ENCODE data around the gene G6PC3. TPM values are rescaled to one million over a fixed set of nuclear protein-coding genes. Genes with fewer than 3 reads are reported as not detected.

The G6PC3 gene
- polyA plus RNA-seq, 2 of the 4 experiments (the other 2 are of a cell fraction) = 104 to 130 TPM

DNA sequence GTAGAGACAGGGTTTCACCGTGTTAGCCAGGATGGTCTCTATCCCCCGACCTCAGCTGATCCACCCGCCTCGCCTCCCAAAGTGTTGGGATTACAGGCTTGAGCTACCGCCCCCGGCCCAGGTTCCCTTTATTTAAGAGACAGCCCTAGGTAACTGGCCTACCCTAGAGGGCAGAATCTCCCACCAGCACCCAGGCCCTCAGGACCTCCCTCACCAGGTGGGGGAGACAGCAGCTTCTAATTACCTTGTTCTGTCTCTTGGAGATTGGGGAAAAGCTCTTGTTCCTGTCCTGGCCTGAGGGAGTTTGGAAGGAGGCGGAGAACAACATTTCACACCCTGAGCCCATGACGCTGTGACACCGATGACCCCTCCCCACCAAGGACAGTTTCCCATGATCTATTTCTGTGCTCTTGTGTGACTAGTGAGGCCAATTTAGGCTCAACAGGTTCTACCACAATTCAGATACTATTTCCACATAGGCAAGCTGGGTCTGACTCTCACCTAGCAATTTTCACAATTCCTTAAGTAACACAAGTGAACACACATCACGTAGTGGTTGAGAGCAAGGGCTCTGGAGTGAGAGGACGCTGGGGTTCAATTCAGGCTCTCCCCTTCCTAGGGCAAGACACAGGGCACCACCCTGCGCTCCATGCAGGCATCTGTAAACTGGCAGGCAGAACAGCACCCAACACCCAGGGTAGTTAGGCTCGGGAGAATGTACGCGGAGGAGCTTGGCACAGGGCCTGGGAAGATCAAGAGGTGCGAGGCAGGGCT lies 32.5 kb downstream of the G6PC3 start (continued):
- TF ChIP-seq, protein P1, sequence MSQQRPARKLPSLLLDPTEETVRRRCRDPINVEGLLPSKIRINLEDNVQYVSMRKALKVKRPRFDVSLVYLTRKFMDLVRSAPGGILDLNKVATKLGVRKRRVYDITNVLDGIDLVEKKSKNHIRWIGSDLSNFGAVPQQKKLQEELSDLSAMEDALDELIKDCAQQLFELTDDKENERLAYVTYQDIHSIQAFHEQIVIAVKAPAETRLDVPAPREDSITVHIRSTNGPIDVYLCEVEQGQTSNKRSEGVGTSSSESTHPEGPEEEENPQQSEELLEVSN (IDR thresholded peaks at IDR 0.05; ENCODE audit: borderline replicate concordance, low read depth) = no peak
- TF ChIP-seq CHD4 (IDR thresholded peaks at IDR 0.05; ENCODE audit: borderline replicate concordance) = no peak

DNA sequence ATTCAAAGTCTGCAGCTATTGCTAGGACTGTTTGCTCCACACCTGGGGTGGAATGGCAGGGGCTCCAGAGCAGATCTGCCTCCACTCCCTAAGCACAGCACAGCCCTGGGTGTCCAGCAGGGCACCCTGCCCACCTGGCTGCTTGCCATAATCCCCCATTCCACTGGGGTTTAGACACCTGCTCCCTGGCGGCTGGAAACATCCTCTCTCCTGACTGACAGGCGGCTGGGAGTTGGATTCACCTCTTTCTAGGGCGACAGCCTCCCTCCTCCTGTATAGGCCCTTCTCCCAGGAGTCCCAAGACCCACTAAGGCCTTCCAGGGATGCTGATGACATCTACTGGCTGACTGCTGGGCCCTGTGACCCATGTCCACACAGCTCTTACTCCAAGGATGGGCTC lies 34.9 kb downstream of the G6PC3 start:
- ChIA-PET CTCF (interaction anchor here (1.0 to 39.6 kb wide), 5 partner anchors 2 to 227 kb away, joined by 5 to 1202 read pairs (median 5); partner anchors contain the start of gene HDAC5), POLR2A (interaction anchor here (1.1 kb wide), 1 partner anchor 35 kb away, joined by 13 read pairs; the partner anchor contains the start of gene G6PC3)
- 75% methylated on average over 3 of the region's 3 CpGs for WGBS (ENCODE audit: missing lambda C conversion rate)
- DNase-seq (ENCODE audit: low read depth in 1 of 2, low spot score in 1 of 2) (no peak), ATAC-seq (no peak), FAIRE-seq (no peak)
- TF ChIP-seq POLR2AphosphoS2 (conservative IDR thresholded peaks at IDR 0.05; ENCODE audit: low read length) = no peak
- no peak for TF ChIP-seq RARB (CRISPR knock-in tag; IDR thresholded peaks at IDR 0.05)
- TF ChIP-seq, protein P2, sequence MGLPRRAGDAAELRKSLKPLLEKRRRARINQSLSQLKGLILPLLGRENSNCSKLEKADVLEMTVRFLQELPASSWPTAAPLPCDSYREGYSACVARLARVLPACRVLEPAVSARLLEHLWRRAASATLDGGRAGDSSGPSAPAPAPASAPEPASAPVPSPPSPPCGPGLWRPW (IDR thresholded peaks at IDR 0.05) = no peak
- no peak for TF ChIP-seq JUNB (IDR thresholded peaks at IDR 0.05)
- TF ChIP-seq HOXB5 (CRISPR knock-in tag; IDR thresholded peaks at IDR 0.05) = no peak
- TF ChIP-seq, protein P3, sequence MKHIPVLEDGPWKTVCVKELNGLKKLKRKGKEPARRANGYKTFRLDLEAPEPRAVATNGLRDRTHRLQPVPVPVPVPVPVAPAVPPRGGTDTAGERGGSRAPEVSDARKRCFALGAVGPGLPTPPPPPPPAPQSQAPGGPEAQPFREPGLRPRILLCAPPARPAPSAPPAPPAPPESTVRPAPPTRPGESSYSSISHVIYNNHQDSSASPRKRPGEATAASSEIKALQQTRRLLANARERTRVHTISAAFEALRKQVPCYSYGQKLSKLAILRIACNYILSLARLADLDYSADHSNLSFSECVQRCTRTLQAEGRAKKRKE (CRISPR knock-in tag; IDR thresholded peaks at IDR 0.05; ENCODE audit: low read depth) = no peak
- no peak for TF ChIP-seq RFX5 (IDR thresholded peaks at IDR 0.05)
- TF ChIP-seq HOXB13 (CRISPR knock-in tag; IDR thresholded peaks at IDR 0.05; ENCODE audit: low read depth) = no peak
- no peak for TF ChIP-seq MAFK (IDR thresholded peaks at IDR 0.05; ENCODE audit: partially characterized antibody)
- no peak for TF ChIP-seq ZC3H11A (IDR thresholded peaks at IDR 0.05)
- no peak for TF ChIP-seq TFCP2L1 (CRISPR knock-in tag; IDR thresholded peaks at IDR 0.05)
- no peak for TF ChIP-seq KDM1A (IDR thresholded peaks at IDR 0.05; ENCODE audit: low read depth)
- TF ChIP-seq TP53 (CRISPR knock-in tag; IDR thresholded peaks at IDR 0.05) = no peak
- TF ChIP-seq CHD4 (IDR thresholded peaks at IDR 0.05; ENCODE audit: borderline replicate concordance) = no peak
- TF ChIP-seq NR3C1 (IDR thresholded peaks at IDR 0.05) = no peak
- TF ChIP-seq CEBPB (IDR thresholded peaks at IDR 0.05) = no peak
- TF ChIP-seq SREBF2 (IDR thresholded peaks at IDR 0.05) = no peak
- H3K4me3 ChIP-seq = no peak overlapping the region
- peaks cover 35% of the 10 kb centered on the region for H3K4me1 ChIP-seq
- no peak overlapping the region for H3K27ac ChIP-seq
- H3K4me2 ChIP-seq = no peak overlapping the region
- no peaks in the 10 kb centered on the region for H3K9me3 ChIP-seq

DNA sequence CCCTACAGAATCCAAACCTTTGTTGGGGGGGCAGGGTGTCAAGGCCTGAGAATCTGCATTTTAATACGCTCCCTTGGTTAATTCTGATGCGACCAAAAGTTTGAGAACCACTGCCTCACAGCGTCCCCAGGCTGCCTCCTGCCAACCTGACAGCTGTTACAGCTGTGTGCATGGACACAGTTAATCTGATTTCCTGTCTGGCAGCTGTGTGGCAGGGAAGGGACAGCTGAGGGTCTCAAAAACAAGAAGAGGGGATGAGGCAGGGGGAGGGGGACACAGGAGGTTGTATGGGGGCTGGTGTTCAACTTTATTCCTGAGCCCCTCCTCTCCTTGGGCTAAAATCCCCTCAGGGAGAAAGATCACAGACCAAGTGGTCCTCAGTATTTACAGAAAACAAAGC lies 35.4 kb downstream of the G6PC3 start:
- POLR2A ChIA-PET = interaction anchor here (0.6 to 1.1 kb wide), 2 partner anchors 17 to 36 kb away, joined by 4 to 13 read pairs; partner anchors contain the start of gene G6PC3
- H3K9me3 ChIP-seq = no peaks in the 10 kb centered on the region
- TF ChIP-seq HEYL (CRISPR knock-in tag; IDR thresholded peaks at IDR 0.05) (no peak), GATA3 (IDR thresholded peaks at IDR 0.05; ENCODE audit: borderline replicate concordance) (no peak), ESRRA (IDR thresholded peaks at IDR 0.05; ENCODE audit: borderline replicate concordance, low read length) (no peak), RNF2 (IDR thresholded peaks at IDR 0.05; ENCODE audit: borderline replicate concordance, low read depth) (no peak), FOSB (CRISPR knock-in tag; IDR thresholded peaks at IDR 0.05) (no peak), ZFP36 (IDR thresholded peaks at IDR 0.05; ENCODE audit: borderline replicate concordance, partially characterized antibody) (no peak), JUN (IDR thresholded peaks at IDR 0.05) (no peak), BHLHE40 (IDR thresholded peaks at IDR 0.05; ENCODE audit: low read depth, low read length) (no peak)
- TF ChIP-seq, protein P2 (IDR thresholded peaks at IDR 0.05) = no peak
- no peak for ATAC-seq
- H3K4me2 ChIP-seq = no peak overlapping the region
- CTCF ChIA-PET = interaction anchor here (1.0 to 39.6 kb wide), 6 partner anchors 2 to 227 kb away, joined by 3 to 1202 read pairs (median 5); partner anchors contain the start of gene HDAC5
- peaks cover 39% of the 10 kb centered on the region for H3K4me1 ChIP-seq
- DNase-seq (ENCODE audit: low read depth in 1 of 2, low spot score in 1 of 2) = no peak
- 55% methylated on average over 3 of the region's 3 CpGs for WGBS (ENCODE audit: missing lambda C conversion rate)
- no peak for FAIRE-seq
- no peak overlapping the region for H3K27ac ChIP-seq
- H3K4me3 ChIP-seq = no peak overlapping the region

Measured in A549 (cell line).